ENCODE measurements around the gene ZSWIM6.

- TF ChIP-seq, protein P1, sequence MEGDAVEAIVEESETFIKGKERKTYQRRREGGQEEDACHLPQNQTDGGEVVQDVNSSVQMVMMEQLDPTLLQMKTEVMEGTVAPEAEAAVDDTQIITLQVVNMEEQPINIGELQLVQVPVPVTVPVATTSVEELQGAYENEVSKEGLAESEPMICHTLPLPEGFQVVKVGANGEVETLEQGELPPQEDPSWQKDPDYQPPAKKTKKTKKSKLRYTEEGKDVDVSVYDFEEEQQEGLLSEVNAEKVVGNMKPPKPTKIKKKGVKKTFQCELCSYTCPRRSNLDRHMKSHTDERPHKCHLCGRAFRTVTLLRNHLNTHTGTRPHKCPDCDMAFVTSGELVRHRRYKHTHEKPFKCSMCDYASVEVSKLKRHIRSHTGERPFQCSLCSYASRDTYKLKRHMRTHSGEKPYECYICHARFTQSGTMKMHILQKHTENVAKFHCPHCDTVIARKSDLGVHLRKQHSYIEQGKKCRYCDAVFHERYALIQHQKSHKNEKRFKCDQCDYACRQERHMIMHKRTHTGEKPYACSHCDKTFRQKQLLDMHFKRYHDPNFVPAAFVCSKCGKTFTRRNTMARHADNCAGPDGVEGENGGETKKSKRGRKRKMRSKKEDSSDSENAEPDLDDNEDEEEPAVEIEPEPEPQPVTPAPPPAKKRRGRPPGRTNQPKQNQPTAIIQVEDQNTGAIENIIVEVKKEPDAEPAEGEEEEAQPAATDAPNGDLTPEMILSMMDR (conservative IDR thresholded peaks at IDR 0.05; ENCODE audit: low read depth in 2 of 2) = no peak
- no peak for TF ChIP-seq POLR2AphosphoS5 (IDR thresholded peaks at IDR 0.05; ENCODE audit: low read depth)
- TF ChIP-seq CREB1 (CRISPR knock-in tag; IDR thresholded peaks at IDR 0.05; ENCODE audit: low read depth) = no peak
- TF ChIP-seq EZH2phosphoT487 (IDR thresholded peaks at IDR 0.05; ENCODE audit: unreplicated experiment) = no peak
- no peak for TF ChIP-seq ZNF331 (CRISPR knock-in tag; IDR thresholded peaks at IDR 0.05; ENCODE audit: low read depth)
- no peak for TF ChIP-seq EZH2 (IDR thresholded peaks at IDR 0.05; ENCODE audit: low read depth, unreplicated experiment)
Measured at GRCh38 chr5:61381968-61382367, 49.9 kb downstream of the ZSWIM6 start.

All from GM23338 (cell line).